NCI-H2227 treated with DMSO at 0.1 percent for 48 hours (cell line): Measurements from ENCODE around the gene NAGS.
A peak's percentile ranks its signal among the peaks of the same experiment; 100 is the strongest.
"Not testable (repeated sequence)": the region's sequence is repeated elsewhere in the genome, so short reads cannot be mapped to it uniquely, and the experiment has no call there.

Experiments
- DNase-seq: peaks from one replicate; lab custom pipeline; 2025; lab: John Stamatoyannopoulos, UW

NAGS gene

DNA sequence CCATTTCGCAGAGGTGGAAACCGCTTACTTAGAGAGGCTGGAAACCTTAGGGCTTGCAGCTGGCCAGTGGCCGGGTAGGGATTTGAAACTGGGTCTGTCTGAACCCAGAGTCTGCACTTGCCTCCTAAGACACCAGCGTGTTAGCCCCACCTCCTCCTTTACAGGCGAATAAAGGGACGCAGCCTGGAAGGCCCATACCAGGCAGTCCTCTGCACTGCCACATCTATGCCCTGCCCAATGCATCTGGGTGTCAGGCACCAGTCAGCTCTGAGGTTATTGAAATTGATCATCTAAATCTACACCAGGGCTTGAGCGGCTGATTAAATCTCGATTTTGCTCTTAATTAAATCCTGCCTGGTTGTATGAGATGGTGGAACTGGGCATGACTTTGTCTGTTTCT lies 19.9 kb upstream of the NAGS start:
- no peak for DNase-seq

DNA sequence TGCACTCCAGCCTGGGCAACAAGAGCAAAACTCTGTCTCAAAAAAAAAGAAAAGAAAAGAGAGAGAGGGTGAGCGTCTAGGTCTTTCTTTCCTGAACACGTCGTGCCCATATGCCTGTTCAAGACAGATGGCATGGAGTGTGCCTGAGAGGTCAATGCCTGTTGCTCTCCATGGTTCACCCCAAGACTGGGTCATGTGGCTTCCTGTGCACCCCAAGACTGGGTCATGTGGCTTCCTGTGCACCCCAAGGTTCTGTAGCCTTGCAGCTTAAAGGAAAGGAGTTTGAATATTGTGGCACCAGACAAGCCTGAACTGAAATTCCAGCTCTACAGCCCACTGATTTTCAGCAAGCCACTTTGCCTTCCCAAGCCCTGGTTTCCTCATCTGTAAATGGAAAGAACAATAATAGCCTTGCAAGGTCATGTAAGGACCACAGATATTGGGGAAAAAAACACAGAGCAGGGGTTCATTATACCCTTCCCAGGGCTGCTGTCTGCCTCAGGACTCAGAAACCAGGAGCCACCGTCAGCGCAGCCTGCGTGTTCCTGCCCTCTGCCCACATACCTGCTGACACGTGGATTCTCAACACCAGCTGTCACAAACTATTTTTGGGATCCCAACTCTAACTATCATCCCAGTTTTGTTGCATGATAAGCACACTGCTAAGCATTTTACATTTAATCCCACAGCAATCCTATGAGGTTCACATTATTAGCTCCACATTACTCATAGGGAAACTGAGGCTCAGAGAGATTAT lies 18.0 kb upstream of the NAGS start:
- no peak for DNase-seq

- no peak for DNase-seq
These were observed 17.0 kb upstream of the NAGS start for GRCh38 chr17:43987131-43988021.

GRCh38 chr17:43988301-43988700 lies 16.1 kb upstream of the NAGS start:
- DNase-seq: peak; percentile 28

GRCh38 chr17:43992641-43993040 lies 11.8 kb upstream of the NAGS start:
- DNase-seq: no peak

DNA sequence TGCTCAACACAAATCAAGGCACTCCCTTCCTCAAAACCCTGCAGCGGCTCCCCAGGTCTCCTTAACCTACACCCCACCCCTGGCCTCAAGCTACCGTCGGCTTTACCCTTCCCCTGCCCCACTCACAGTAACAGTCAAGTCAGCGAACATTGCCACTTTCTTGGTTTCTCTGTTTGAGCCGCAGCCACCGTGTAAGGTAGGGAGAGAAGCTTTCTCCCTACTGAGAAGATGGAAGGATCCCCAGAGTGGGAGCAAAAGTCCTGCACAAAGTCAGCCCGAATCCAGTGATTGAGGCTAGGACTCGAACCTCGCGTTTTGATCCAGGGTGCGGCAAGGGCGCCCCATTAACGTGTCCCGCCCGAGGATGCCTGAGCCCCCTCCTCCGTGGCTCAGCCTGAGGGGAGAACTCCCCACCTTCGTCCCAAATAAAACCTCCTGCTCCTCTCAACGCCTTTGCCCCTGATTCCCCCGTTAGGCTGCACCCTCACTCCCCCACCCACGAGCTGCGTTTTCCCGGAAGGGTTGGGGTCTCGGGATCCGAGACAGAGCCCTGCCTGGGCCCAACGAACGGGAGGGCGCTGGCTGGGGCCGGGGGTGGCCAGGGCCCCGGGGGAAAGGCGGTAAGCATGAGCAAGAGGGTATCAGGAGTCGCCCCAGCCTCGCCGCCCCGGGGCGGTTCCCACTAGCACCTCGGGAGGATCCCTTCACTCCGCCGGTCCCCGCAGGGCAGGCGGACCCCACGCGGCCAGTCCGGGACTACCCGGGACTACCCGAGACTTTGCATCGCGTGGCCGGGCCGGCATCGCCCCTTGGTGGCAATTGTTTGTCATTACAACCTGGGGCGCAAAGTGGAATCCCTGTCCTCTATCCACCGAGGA lies 9.9 kb upstream of the NAGS start:
- DNase-seq: no peak

- DNase-seq: peak; percentile 38
These were observed 9.3 kb upstream of the NAGS start for GRCh38 chr17:43995150-43995471.

GRCh38 chr17:43997180-43997579 lies 7.2 kb upstream of the NAGS start:
- not testable (repeated sequence) for DNase-seq

GRCh38 chr17:43998552-43998951 lies 5.9 kb upstream of the NAGS start:
- DNase-seq: no peak

- DNase-seq: no peak
These were observed 5.4 kb upstream of the NAGS start for GRCh38 chr17:43999024-43999423.

- DNase-seq: no peak
These were observed 4.1 kb upstream of the NAGS start for GRCh38 chr17:44000141-44000860.

GRCh38 chr17:44000871-44001460 lies 3.5 kb upstream of the NAGS start:
- DNase-seq: no peak

DNA sequence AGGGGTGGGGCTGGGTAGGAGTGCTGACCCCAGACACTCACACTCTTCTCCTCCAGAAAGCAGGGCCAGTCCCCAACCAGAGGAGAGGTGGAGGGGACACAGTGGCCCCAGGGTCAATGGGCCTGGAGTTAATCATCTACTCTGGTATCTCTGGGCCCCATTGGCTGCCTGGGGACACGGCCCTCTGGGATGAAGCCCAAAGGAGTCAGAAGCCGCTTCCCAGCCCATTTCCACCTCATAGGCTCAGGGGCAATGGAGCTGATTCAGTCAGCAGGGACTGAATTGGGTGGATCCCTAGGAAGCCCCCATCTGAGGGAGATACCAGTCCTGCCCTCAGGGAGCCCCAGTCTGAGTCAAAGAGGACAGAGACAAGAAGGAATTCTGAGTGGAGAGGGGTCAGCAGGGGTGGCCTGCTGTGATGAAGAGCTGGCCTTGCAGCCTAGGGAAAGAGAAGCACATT lies 2.9 kb upstream of the NAGS start:
- DNase-seq: no peak

DNA sequence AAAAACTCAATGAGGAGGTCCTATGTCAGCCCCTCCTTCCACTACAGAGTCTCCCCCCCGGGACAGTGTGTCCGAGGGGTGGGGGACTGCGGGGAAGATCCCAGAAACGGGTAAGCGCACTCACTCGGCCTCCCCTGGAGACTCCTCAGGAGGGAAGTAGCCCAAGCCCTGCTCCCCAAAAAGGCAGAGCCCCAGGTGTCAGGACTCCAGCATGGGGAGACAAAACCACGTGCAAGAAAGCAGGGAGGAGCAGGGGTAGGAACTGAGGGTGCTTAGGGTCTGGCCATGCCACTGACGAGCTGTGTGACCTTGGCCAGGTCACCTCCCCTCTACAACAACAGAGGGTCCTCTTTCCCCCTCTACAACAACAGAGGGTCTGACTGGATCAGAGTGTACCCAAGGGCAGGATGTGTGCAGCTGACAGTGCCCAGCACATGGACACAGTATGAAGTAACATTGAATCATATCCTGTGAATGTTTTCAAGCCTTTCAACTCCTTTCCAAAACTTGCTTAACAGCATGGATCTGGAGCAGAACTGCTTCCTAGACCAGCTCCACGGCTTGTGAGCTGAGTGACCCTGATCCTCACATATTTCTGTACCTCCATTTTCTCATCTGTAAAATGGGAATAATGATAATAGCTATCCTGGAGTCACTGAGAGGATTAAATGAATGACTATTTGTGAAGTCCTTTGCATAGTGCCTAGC lies 2.1 kb upstream of the NAGS start:
- no peak for DNase-seq

GRCh38 chr17:44004761-44005526 lies 522 bp downstream of the NAGS start:
- DNase-seq: no peak

DNA sequence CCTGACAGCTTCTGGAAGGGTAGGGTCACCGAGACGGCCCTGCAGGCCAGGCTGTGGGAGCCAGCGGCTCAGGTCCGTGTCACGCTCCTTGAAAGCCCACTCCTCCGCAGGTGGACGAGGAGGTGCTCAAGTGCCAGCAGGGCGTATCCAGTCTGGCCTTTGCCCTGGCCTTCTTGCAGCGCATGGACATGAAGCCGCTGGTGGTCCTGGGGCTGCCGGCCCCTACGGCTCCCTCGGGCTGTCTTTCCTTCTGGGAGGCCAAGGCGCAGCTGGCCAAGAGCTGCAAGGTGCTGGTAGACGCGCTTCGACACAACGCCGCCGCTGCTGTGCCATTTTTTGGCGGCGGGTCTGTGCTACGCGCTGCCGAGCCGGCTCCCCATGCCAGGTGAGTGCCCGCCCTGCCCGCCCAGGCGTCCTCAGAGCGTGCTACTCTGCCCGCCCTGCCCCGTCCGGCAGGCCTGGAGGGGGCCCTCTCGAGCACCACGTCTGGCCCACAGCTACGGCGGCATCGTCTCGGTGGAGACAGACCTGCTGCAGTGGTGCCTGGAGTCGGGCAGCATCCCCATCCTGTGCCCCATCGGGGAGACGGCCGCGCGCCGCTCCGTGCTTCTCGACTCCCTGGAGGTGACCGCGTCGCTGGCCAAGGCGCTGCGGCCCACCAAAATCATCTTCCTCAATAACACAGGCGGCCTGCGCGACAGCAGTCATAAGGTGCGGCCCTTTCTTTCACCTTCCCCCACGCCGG lies 1.3 kb downstream of the NAGS start:
- DNase-seq: no peak

DNA sequence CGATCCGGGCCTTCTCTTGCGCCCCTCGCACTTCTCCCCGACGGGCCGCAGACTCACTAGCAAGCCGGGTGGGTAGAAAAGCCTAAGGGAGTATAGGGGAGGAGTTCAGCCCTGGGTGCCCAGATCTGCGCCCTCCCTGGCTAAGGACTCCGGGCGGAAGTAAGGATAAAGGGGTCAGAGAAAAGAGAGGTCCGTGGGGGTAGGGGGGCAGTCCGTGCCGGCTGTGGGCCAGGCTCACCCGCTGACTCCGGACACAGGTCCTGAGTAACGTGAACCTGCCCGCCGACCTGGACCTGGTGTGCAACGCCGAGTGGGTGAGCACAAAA lies 1.8 kb downstream of the NAGS start:
- no peak for DNase-seq

DNA sequence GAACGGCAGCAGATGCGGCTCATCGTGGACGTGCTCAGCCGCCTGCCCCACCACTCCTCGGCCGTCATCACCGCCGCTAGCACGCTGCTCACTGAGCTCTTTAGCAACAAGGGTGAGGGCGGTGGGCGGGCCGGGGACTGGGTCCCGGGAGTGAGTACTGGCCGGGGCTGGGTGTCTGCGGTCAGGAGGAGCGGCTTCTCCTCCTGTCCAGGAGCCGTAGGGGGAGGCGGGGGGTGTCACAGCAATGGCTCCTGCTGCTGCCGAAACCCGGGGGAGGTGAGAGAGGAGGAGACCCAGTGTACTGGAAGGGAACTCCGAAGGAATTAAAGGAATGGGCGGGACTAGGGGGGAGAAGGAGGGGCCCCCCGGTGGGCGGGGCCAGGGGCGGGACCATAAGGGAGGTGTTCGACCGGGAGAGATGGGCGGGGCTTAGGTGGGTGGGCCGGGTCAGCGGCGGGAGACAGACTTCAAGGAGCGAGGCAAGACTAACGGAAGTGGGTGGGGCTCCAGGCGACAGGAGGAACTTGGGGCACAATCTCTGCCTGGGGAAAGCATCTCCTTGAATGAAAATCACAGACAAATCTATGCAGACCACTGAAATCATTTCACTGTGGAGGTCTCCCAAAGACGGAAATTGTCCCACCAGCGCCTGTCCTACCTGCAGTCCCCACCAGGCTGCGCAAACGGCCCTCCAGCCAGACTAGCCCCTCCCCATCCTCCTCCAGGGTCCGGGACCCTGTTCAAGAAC lies 2.4 kb downstream of the NAGS start:
- DNase-seq: peak; percentile 95
